PC-3 (cell line): ENCODE measurements around the gene SOX21. TPM values are rescaled to one million over a fixed set of nuclear protein-coding genes. Genes with fewer than 3 reads are reported as not detected.

ENCODE experiments used
- ATAC-seq: fragments of 200-7000 bp; cut with Tn5 transposase; 2 replicates; pipeline ENCODE4 v1.9.1; 2020; ENCODE audit warnings: mild to moderate bottlenecking, moderate library complexity
- BruUV-seq: library from RNA; stranded (reverse); fragments of 400-500 nt; replicated peaks from 2 replicates; lab custom pipeline; 2021; lab: Mats Ljungman, UMichigan
- CTCF ChIA-PET: fragments of 300-600 bp; sonication (Branson Sonifier 250); formaldehyde crosslinking; loops from one replicate; lab custom pipeline; 2022; ENCODE audit warnings: antibody characterized with exemption; lab: Charles Lee
- POLR2A ChIA-PET: fragments of 300-600 bp; sonication (Branson Sonifier 250); formaldehyde crosslinking; loops from one replicate; lab custom pipeline; 2022; ENCODE audit warnings: antibody characterized with exemption; ENCODE audit not compliant: unreplicated experiment; lab: Charles Lee
- DNase-seq: peaks from one replicate; pipeline ENCODE4 v3.0.0-alpha.2; 2015
- H2AFZ ChIP-seq: fragments of 300-600 bp; sonication (generic); 2 replicates; pipeline ENCODE4 v1.6.0; 2016; ENCODE audit warnings: antibody characterized with exemption, low read length
- H3F3A ChIP-seq: fragments of 300-600 bp; sonication (generic); one replicate; pipeline ENCODE4 v1.6.0; 2017; ENCODE audit warnings: antibody characterized with exemption, low read length, control low read depth, mild to moderate bottlenecking; ENCODE audit not compliant: unreplicated experiment
- H3K27ac ChIP-seq: fragments of 300-600 bp; sonication (generic); 2 replicates; pipeline ENCODE4 v1.5.1; 2016; ENCODE audit warnings: mild to moderate bottlenecking, low read length
- H3K27me3 ChIP-seq: fragments of 300-600 bp; sonication (generic); 2 replicates; pipeline ENCODE4 v1.6.1; 2016; ENCODE audit warnings: low read length, mixed read lengths
- H3K36me3 ChIP-seq: fragments of 300-600 bp; sonication (generic); 2 replicates; pipeline ENCODE4 v1.6.1; 2016; ENCODE audit warnings: low read depth, mixed run types, low read length, mixed read lengths
- H3K4me1 ChIP-seq: fragments of 300-600 bp; sonication (generic); 2 replicates; pipeline ENCODE4 v1.5.1; 2016; ENCODE audit warnings: low read length; ENCODE audit not compliant: insufficient read depth
- H3K4me2 ChIP-seq: fragments of 300-600 bp; sonication (generic); 2 replicates; pipeline ENCODE4 v1.6.0; 2016; ENCODE audit warnings: low read length
- H3K4me3 ChIP-seq: fragments of 300-600 bp; sonication (generic); 2 replicates; pipeline ENCODE4 v1.5.1; 2016; ENCODE audit warnings: mild to moderate bottlenecking, low read length, mixed read lengths
- H3K79me2 ChIP-seq: fragments of 300-600 bp; sonication (generic); 2 replicates; pipeline ENCODE4 v1.6.1; 2017; ENCODE audit warnings: low read length, mixed read lengths
- H3K9ac ChIP-seq: fragments of 300-600 bp; sonication (generic); 2 replicates; pipeline ENCODE4 v1.6.0; 2016; ENCODE audit warnings: mild to moderate bottlenecking, low read length
- H3K9me2 ChIP-seq: fragments of 300-600 bp; sonication (generic); replicated peaks from 2 replicates; pipeline ENCODE4 v1.6.1; 2016; ENCODE audit warnings: mixed run types, low read length, mixed read lengths
- H3K9me3 ChIP-seq: fragments of 300-600 bp; sonication (generic); 2 replicates; pipeline ENCODE4 v1.6.1; 2016; ENCODE audit warnings: low read length, mixed read lengths
- H4K20me1 ChIP-seq: fragments of 300-600 bp; sonication (generic); 2 replicates; pipeline ENCODE4 v1.6.1; 2016; ENCODE audit warnings: low read length, mixed read lengths
- EZH2 ChIP-seq: fragments of 300-600 bp; sonication (generic); IDR thresholded peaks from one replicate; pipeline ENCODE4 v1.6.1; 2017; ENCODE audit warnings: antibody characterized with exemption, mild to moderate bottlenecking, low read length; ENCODE audit not compliant: unreplicated experiment
- EZH2phosphoT487 ChIP-seq: fragments of 300-600 bp; sonication (generic); IDR thresholded peaks from 2 replicates; pipeline ENCODE4 v1.6.1; 2018; ENCODE audit warnings: mild to moderate bottlenecking, antibody characterized with exemption, low read length, borderline replicate concordance
- intact Hi-C: fragments of 100-400 bp; cut with micrococcal nuclease; formaldehyde crosslinking; loops from 2 replicates; pipeline ENCODE4 v1.9.0; 2023
- total RNA-seq: library from RNA; depleted of rRNA; stranded (reverse); fragments of >200 nt; gene quantifications from 2 replicates; pipeline ENCODE4 v1.2.3, GENCODE V29; 2014
- TF ChIP-seq, protein P1 (sequence below): fragments of 300-600 bp; sonication (generic); conservative IDR thresholded peaks from 2 replicates; pipeline ENCODE4 v1.5.1; 2017; ENCODE audit warnings: antibody characterized with exemption, low read depth, mild to moderate bottlenecking, low read length

SOX21 gene
- total RNA-seq, 1 experiment from 2014 or later, result 14.4 TPM

DNA sequence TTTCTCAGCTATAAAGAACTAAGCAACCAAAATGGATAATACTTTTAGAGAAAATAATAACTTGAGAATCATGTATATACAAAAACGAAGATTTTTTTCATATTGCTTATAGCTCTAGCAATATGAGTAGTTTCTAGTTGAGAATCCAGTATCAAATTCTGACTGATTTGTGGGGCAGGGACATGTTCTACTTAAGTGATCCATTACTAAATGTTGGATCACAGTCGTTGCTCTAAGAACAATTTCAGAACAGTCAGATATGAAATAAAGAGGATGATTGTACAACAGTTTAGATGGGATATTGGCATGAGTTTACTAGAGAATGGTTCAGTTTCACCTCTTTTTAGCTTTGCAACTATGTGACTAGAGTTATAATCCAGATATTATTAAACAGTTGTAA, 39.9 kb downstream of the SOX21 start:
- no peaks in the 10 kb centered on the region for H3K4me1 ChIP-seq
- H3K27me3 ChIP-seq, result no peaks in the 10 kb centered on the region
- H3K79me2 ChIP-seq, result no peaks in the 10 kb centered on the region
- no peaks in the 10 kb centered on the region for H3K9me2 ChIP-seq
- ChIA-PET POLR2A (interaction anchor here (0.6 kb wide), 1 partner anchor 27 kb away, joined by 4 read pairs; no protein-coding TSS in a partner anchor), CTCF (interaction anchor here (1.2 kb wide), 1 partner anchor 13 kb away, joined by 4 read pairs; no protein-coding TSS in a partner anchor)
- intact Hi-C loops, result no loop called here
- BruUV-seq, result no TSS peak
- no peak overlapping the region for H3K9ac ChIP-seq
- TF ChIP-seq EZH2 (no peak), EZH2phosphoT487 (no peak)
- TF ChIP-seq, protein P1, sequence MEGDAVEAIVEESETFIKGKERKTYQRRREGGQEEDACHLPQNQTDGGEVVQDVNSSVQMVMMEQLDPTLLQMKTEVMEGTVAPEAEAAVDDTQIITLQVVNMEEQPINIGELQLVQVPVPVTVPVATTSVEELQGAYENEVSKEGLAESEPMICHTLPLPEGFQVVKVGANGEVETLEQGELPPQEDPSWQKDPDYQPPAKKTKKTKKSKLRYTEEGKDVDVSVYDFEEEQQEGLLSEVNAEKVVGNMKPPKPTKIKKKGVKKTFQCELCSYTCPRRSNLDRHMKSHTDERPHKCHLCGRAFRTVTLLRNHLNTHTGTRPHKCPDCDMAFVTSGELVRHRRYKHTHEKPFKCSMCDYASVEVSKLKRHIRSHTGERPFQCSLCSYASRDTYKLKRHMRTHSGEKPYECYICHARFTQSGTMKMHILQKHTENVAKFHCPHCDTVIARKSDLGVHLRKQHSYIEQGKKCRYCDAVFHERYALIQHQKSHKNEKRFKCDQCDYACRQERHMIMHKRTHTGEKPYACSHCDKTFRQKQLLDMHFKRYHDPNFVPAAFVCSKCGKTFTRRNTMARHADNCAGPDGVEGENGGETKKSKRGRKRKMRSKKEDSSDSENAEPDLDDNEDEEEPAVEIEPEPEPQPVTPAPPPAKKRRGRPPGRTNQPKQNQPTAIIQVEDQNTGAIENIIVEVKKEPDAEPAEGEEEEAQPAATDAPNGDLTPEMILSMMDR, result no peak
- H3K27ac ChIP-seq, result no peak overlapping the region
- ATAC-seq, result no peak
- H3F3A ChIP-seq, result no peaks in the 10 kb centered on the region
- no peak for DNase-seq
- no peak overlapping the region for H2AFZ ChIP-seq
- H4K20me1 ChIP-seq, result no peaks in the 10 kb centered on the region
- H3K9me3 ChIP-seq, result no peaks in the 10 kb centered on the region
- no peaks in the 10 kb centered on the region for H3K36me3 ChIP-seq
- H3K4me3 ChIP-seq, result no peak overlapping the region
- H3K4me2 ChIP-seq, result no peak overlapping the region

DNA sequence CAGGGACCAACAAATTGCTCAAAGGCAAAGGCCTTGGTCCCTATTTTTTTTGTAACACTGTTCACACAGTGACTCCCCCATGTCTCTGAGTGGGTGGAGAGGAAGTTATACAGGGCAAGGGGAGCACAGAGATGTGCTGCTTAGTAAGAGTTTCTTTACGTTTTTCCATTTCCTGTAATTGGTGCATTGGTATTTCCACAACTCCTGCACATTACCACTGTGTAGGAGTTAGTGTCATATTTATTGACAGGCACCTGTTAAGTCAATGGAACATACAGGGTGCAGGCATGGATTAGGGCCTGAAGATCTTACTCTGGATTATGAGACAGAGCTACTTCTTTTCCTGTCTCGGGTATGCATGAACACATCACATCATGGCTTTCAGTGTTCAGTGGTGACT, 45.2 kb downstream of the SOX21 start:
- Histone ChIP-seq H3F3A (no peaks in the 10 kb centered on the region), H3K27ac (no peak overlapping the region), H3K4me1 (no peaks in the 10 kb centered on the region), H2AFZ (no peak overlapping the region), H3K36me3 (no peaks in the 10 kb centered on the region), H4K20me1 (no peaks in the 10 kb centered on the region), H3K79me2 (no peaks in the 10 kb centered on the region), H3K27me3 (no peaks in the 10 kb centered on the region), H3K4me2 (no peak overlapping the region), H3K9ac (no peak overlapping the region), H3K9me3 (no peaks in the 10 kb centered on the region), H3K9me2 (no peaks in the 10 kb centered on the region), H3K4me3 (no peak overlapping the region)
- POLR2A ChIA-PET, result no interaction called here
- TF ChIP-seq, protein P1, result no peak
- TF ChIP-seq EZH2phosphoT487 (no peak), EZH2 (no peak)
- ATAC-seq (no peak), DNase-seq (no peak)
- CTCF ChIA-PET, result no interaction called here
- no TSS peak for BruUV-seq
- intact Hi-C loops, result no loop called here

DNA sequence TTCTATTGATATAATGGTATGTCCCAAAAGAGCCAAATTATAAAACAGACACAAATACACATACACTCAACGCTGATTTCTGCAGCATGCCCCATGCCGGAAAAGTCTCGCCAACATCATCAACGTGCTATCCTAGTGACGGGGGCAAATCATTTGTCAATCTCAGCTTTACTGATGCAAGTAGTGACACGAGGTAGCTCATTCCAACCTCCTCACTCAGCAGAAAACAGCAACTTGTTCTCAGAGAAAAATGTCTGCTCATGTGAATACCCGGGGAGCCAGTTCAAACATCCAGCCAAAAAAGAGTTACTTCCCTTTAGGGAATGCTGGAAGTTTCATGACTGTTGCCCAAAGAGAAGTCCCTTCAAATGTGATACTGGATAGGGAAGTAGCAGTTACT, 46.3 kb downstream of the SOX21 start:
- Histone ChIP-seq H3K9me3 (no peaks in the 10 kb centered on the region), H3K27ac (no peak overlapping the region), H3K27me3 (no peaks in the 10 kb centered on the region), H3K36me3 (no peaks in the 10 kb centered on the region), H4K20me1 (no peaks in the 10 kb centered on the region), H3K4me2 (no peak overlapping the region), H3K4me1 (no peaks in the 10 kb centered on the region), H3F3A (no peaks in the 10 kb centered on the region), H3K9me2 (no peaks in the 10 kb centered on the region), H3K9ac (no peak overlapping the region), H2AFZ (no peak overlapping the region), H3K79me2 (no peaks in the 10 kb centered on the region), H3K4me3 (no peak overlapping the region)
- ATAC-seq, result no peak
- TF ChIP-seq EZH2phosphoT487, result no peak
- TF ChIP-seq, protein P1, result no peak
- no peak for TF ChIP-seq EZH2
- intact Hi-C loops, result no loop called here
- no TSS peak for BruUV-seq
- POLR2A ChIA-PET, result no interaction called here
- CTCF ChIA-PET, result no interaction called here
- DNase-seq, result no peak
